IPS-15b (cell line): Measurements from ENCODE around the gene TCF3.

Source experiments
- H3K27me3 ChIP-seq: one replicate; pipeline ENCODE4 v1.6.1; 2013; ENCODE audit warnings: low read length; ENCODE audit not compliant: control insufficient read depth, insufficient read depth
- H3K36me3 ChIP-seq: one replicate; pipeline ENCODE4 v1.6.1; 2013; ENCODE audit warnings: low read length; ENCODE audit not compliant: control insufficient read depth, insufficient read depth
- H3K4me1 ChIP-seq: one replicate; pipeline ENCODE4 v1.6.1; 2013; ENCODE audit warnings: mild to moderate bottlenecking, low read length; ENCODE audit not compliant: control insufficient read depth, insufficient read depth
- H3K4me3 ChIP-seq: one replicate; pipeline ENCODE4 v1.5.1; 2013; ENCODE audit warnings: low read depth, low read length
- H3K9ac ChIP-seq: one replicate; pipeline ENCODE4 v1.6.1; 2013; ENCODE audit warnings: low read depth, mild to moderate bottlenecking, low read length
- H3K9me3 ChIP-seq: one replicate; pipeline ENCODE4 v1.6.1; 2013; ENCODE audit warnings: mild to moderate bottlenecking, low read length; ENCODE audit not compliant: control insufficient read depth, insufficient read depth

Gene TCF3

GRCh38 chr19:1632462-1633268, 19.8 kb downstream of the TCF3 start:
- Histone ChIP-seq H3K9me3 (no peaks in the 10 kb centered on the region), H3K36me3 (peaks cover 25% of the 10 kb centered on the region), H3K9ac (no peak overlapping the region), H3K27me3 (no peaks in the 10 kb centered on the region), H3K4me1 (no peaks in the 10 kb centered on the region), H3K4me3 (no peak overlapping the region)

DNA sequence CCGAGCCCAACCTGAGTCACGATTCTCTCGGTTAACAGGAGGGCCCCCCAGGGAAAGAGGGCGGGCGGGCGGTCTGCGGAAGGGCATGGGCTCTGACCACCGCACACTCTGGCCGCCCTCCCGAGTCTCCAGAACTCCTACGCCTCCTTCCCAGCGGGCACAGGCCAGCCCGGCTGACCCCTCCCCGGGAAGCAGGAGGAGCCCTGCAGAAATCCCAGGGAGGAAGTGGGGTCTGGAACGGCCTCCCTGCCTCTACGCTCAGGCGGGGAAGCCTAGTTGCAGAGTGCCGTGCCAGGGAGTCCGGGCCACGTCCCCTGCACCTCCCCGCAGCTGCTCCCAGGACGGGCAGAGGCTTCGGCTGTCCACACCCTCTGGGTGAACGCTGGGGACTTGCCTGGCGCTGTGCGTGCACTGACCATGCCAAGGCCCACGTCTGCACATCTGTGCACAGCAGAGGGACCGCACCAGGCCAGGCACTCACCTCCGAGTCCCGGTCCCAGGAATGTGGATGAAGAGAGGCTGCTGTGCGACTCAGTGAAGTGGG, 20.8 kb downstream of the TCF3 start:
- no peaks in the 10 kb centered on the region for H3K9me3 ChIP-seq
- H3K36me3 ChIP-seq: peaks cover 25% of the 10 kb centered on the region
- no peak overlapping the region for H3K9ac ChIP-seq
- no peaks in the 10 kb centered on the region for H3K27me3 ChIP-seq
- no peaks in the 10 kb centered on the region for H3K4me1 ChIP-seq
- no peak overlapping the region for H3K4me3 ChIP-seq

- Histone ChIP-seq H3K9ac (no peak overlapping the region), H3K4me1 (no peaks in the 10 kb centered on the region), H3K4me3 (no peak overlapping the region), H3K36me3 (peaks cover 27% of the 10 kb centered on the region), H3K9me3 (no peaks in the 10 kb centered on the region), H3K27me3 (no peaks in the 10 kb centered on the region)
These were observed 21.6 kb downstream of the TCF3 start for GRCh38 chr19:1630811-1631210.

- Histone ChIP-seq H3K9ac (no peak overlapping the region), H3K9me3 (no peaks in the 10 kb centered on the region), H3K4me3 (no peak overlapping the region), H3K27me3 (no peaks in the 10 kb centered on the region), H3K36me3 (peaks cover 29% of the 10 kb centered on the region), H3K4me1 (no peaks in the 10 kb centered on the region)
These were observed 22.4 kb downstream of the TCF3 start for GRCh38 chr19:1630012-1630411.

DNA sequence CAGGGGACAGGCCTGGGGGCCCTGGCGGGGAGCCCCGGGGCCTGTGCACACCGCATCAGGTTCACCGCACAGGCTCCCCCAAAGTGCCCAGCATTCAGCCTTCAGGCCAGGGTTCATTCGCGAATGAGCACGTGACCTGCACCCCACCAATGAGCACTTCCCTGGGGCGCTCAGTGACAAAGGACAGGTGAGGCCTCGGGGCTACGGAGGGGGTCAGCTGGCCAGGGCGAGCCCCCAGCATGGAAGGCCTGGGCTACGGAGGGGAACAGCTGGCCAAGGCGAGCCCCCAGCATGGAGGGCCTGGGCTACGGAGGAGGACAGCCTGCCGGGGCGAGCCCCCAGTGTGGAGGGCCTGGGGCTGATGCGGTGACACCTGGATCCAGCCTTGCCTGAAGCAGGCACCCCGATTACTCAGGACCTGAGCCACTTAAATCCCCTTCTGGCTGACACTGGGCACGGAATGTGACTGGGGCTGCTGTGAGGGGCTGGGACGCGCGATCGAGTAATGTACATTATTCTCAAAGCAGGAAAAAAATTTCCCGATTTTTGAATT, 23.1 kb downstream of the TCF3 start:
- Histone ChIP-seq H3K9me3 (no peaks in the 10 kb centered on the region), H3K9ac (no peak overlapping the region), H3K4me1 (no peaks in the 10 kb centered on the region), H3K4me3 (no peak overlapping the region), H3K36me3 (peaks cover 33% of the 10 kb centered on the region), H3K27me3 (no peaks in the 10 kb centered on the region)

DNA sequence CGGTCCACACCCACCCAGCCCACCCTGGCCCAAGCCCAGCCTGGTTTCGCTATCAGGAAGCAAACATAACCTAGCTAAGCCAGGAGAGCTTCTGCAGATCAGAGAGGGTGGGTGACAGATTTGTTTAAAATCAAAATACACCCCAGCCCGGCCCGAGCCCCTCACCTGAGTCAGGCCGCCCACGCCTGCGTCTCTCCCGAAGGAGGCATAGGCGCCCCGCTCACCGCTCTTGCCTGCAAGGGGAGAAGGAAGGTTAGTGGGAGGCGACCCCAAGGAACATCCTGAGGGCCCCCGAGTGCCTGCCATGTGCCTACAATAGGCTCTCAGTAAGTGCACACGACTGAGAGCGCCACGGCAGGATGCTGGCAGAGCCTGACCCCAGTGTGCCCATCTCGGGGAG, 25.2 kb downstream of the TCF3 start:
- Histone ChIP-seq H3K9ac (no peak overlapping the region), H3K9me3 (no peaks in the 10 kb centered on the region), H3K4me1 (no peaks in the 10 kb centered on the region), H3K27me3 (no peaks in the 10 kb centered on the region), H3K4me3 (no peak overlapping the region), H3K36me3 (peaks cover 44% of the 10 kb centered on the region)

- Histone ChIP-seq H3K9ac (no peak overlapping the region), H3K4me3 (no peak overlapping the region), H3K4me1 (no peaks in the 10 kb centered on the region), H3K9me3 (no peaks in the 10 kb centered on the region), H3K27me3 (no peaks in the 10 kb centered on the region), H3K36me3 (peaks cover 44% of the 10 kb centered on the region)
These were observed 25.9 kb downstream of the TCF3 start for GRCh38 chr19:1626417-1627010.

DNA sequence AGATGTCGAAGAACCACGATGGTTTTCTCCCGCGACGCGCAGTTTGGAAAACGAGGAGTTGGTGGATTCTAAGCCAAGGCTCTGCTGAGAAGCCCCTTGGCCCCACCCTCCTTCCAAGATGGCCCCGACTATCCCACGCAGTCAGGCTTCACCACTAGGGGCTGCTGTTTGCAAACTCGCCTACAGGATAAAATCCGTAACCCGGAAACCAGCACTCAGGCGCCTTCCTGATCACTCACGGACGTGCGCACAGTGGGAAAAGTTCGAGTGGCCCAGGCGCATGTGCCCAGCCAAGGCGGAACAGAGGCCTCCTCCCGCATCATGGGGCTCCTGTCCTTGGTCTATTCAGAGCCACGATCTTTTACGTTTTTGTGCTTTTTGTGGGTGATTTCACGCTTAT, 28.0 kb downstream of the TCF3 start:
- Histone ChIP-seq H3K27me3 (no peaks in the 10 kb centered on the region), H3K36me3 (peaks cover 62% of the 10 kb centered on the region), H3K4me1 (no peaks in the 10 kb centered on the region), H3K9ac (no peak overlapping the region), H3K9me3 (no peaks in the 10 kb centered on the region), H3K4me3 (no peak overlapping the region)

GRCh38 chr19:1622541-1622940, 29.9 kb downstream of the TCF3 start:
- Histone ChIP-seq H3K9ac (no peak overlapping the region), H3K36me3 (peaks cover 76% of the 10 kb centered on the region), H3K4me1 (no peaks in the 10 kb centered on the region), H3K9me3 (no peaks in the 10 kb centered on the region), H3K4me3 (no peak overlapping the region), H3K27me3 (no peaks in the 10 kb centered on the region)

DNA sequence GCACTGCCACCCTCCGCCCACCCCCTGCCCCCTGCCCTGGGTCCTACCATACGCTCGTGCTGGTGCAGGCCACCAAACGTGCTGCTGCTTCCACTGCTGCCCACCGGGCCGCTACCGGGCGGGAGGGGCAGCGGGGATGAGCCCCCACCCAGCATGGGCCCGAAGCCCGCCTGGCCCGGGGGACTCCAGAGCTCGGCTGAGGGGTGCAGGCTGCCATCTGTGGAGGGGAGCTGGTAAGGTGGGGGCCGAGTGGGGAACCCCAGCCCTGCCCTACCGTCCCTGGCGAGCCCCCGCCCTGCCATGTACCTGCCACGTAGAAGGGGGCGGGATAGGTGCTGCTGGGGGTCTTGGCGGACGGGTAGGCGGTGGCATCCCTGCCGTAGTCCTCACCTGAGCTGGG, 30.4 kb downstream of the TCF3 start:
- Histone ChIP-seq H3K27me3 (no peaks in the 10 kb centered on the region), H3K36me3 (peaks cover 75% of the 10 kb centered on the region), H3K4me3 (no peak overlapping the region), H3K9ac (no peak overlapping the region), H3K4me1 (no peaks in the 10 kb centered on the region), H3K9me3 (no peaks in the 10 kb centered on the region)

DNA sequence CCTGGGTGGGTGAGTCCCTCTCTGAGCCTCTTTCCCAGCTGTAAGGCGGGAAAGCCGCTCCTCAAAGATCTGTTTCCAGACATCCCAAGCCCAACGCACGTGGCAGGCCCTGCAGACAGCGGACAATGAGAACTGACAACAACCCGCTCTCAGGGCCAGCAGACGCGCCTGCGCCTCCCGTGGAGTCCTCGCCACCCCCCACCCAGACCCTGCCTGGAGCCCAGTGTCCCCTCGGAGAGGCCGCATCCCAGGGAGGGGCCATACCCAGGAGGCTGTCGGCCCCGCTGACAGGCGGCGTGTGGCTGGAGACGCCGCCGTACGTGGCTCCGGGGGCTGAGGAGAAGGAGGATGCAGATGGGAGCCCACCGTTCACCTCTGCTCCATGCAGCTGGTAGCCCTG, 30.8 kb downstream of the TCF3 start:
- H3K36me3 ChIP-seq: peaks cover 71% of the 10 kb centered on the region
- no peak overlapping the region for H3K9ac ChIP-seq
- H3K4me1 ChIP-seq: no peaks in the 10 kb centered on the region
- no peaks in the 10 kb centered on the region for H3K9me3 ChIP-seq
- no peaks in the 10 kb centered on the region for H3K27me3 ChIP-seq
- H3K4me3 ChIP-seq: no peak overlapping the region

- H3K27me3 ChIP-seq: no peaks in the 10 kb centered on the region
- H3K9me3 ChIP-seq: no peaks in the 10 kb centered on the region
- no peaks in the 10 kb centered on the region for H3K4me1 ChIP-seq
- H3K36me3 ChIP-seq: peaks cover 69% of the 10 kb centered on the region
- H3K4me3 ChIP-seq: no peak overlapping the region
- H3K9ac ChIP-seq: no peak overlapping the region
These were observed 31.4 kb downstream of the TCF3 start for GRCh38 chr19:1621021-1621420.
